ENCODE measurements around the gene ANGPTL4.
"Not testable (repeated sequence)": the region's sequence is repeated elsewhere in the genome, so short reads cannot be mapped to it uniquely, and the experiment has no call there.

The ANGPTL4 gene

DNA sequence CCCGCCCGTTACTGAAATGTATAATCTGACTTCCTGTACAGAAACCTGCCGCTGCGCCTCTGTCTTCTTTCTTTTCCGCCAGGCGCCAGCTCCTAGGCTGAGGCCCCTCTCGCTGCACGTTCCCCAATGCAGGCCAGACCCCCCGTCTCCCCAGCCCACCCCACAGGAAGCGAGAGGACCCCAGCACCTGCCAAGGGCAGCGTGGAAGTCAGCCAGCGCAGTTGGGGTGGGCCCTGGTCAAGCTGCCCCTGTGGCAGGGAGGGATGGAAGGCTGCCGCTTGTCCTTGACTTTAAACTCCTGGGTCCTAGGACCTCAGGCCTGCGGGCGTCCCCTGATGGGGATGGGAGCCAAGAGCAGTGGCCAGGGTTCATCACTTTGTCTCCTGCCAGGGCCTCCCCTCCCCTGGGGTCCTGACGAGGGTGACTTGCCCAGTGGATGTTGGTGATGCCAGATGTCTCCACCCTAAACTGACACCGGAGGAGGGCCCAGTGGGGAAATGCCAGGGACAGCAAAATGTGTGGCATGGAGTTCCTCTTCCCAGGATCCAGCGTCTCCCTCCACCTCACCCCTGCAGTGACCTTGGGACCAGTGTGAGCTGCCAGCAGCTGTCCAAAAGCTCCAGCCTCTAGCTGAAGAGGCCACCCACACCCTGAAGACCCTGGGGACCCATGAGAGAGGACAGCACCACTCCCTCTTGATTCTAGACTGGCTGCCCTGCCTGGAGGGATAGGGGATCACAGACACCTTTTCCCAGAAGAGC is 40.6 kb downstream of the ANGPTL4 start:
- no peak overlapping the region for H3K9ac ChIP-seq (ENCODE audit: low read depth, low read length, poor library complexity, severe bottlenecking)
- peaks cover 6% of the 10 kb centered on the region; the same call in 1 of the 2 replicates for H3K79me2 ChIP-seq (ENCODE audit: insufficient read depth, low read length)
- no peaks in the 10 kb centered on the region for H3F3A ChIP-seq (ENCODE audit: low read depth)
- H3K9me3 ChIP-seq (ENCODE audit: insufficient read depth, low read depth, low read length) = no peaks in the 10 kb centered on the region
- no peak overlapping the region for H3K4me2 ChIP-seq (ENCODE audit: low read depth, low read length, poor library complexity, severe bottlenecking)
- H3K36me3 ChIP-seq (ENCODE audit: insufficient read depth, low read length) = peaks cover 32% of the 10 kb centered on the region; the same call in 1 of the 2 replicates
- H3K9me2 ChIP-seq (replicated peaks; ENCODE audit: low read depth, low read length) = no peaks in the 10 kb centered on the region
- no peak overlapping the region for H2AFZ ChIP-seq (ENCODE audit: low read length)
- no peaks in the 10 kb centered on the region for H3K4me1 ChIP-seq (ENCODE audit: insufficient read depth, low read length, poor library complexity, severe bottlenecking)
- TF ChIP-seq, protein P1, sequence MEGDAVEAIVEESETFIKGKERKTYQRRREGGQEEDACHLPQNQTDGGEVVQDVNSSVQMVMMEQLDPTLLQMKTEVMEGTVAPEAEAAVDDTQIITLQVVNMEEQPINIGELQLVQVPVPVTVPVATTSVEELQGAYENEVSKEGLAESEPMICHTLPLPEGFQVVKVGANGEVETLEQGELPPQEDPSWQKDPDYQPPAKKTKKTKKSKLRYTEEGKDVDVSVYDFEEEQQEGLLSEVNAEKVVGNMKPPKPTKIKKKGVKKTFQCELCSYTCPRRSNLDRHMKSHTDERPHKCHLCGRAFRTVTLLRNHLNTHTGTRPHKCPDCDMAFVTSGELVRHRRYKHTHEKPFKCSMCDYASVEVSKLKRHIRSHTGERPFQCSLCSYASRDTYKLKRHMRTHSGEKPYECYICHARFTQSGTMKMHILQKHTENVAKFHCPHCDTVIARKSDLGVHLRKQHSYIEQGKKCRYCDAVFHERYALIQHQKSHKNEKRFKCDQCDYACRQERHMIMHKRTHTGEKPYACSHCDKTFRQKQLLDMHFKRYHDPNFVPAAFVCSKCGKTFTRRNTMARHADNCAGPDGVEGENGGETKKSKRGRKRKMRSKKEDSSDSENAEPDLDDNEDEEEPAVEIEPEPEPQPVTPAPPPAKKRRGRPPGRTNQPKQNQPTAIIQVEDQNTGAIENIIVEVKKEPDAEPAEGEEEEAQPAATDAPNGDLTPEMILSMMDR (conservative IDR thresholded peaks at IDR 0.05; ENCODE audit: low read length) = no peak
- H3K4me3 ChIP-seq (ENCODE audit: low read length, poor library complexity, severe bottlenecking) = no peak overlapping the region
- H3K27me3 ChIP-seq (ENCODE audit: insufficient read depth, low read length, poor library complexity, severe bottlenecking) = no peaks in the 10 kb centered on the region
- H4K20me1 ChIP-seq (ENCODE audit: insufficient read depth, low read length, poor library complexity, severe bottlenecking) = no peaks in the 10 kb centered on the region

DNA sequence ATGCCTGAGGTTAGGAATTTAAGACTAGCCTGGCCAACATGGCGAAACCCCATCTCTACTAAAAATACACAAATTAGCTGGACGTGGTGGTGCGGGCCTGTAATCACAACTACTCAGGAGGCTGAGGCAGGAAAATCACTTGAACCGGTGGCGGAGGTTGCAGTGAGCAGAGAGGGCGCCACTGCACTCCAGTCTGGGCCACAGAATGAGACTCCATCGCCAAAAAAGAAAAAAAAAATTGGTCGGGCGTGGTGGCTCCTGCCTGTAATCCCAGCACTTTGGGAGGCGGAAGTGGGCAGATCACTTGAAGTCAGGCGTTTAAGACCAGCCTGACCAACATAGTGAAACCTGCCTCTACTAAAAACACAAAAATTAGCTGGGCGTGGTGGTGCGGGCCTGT is 46.8 kb downstream of the ANGPTL4 start:
- H3K27me3 ChIP-seq (ENCODE audit: insufficient read depth, low read length, poor library complexity, severe bottlenecking); H3K9me2 ChIP-seq (replicated peaks; ENCODE audit: low read depth, low read length); H3K4me1 ChIP-seq (ENCODE audit: insufficient read depth, low read length, poor library complexity, severe bottlenecking); H3K9me3 ChIP-seq (ENCODE audit: insufficient read depth, low read depth, low read length); H4K20me1 ChIP-seq (ENCODE audit: insufficient read depth, low read length, poor library complexity, severe bottlenecking); H3K4me3 ChIP-seq (ENCODE audit: low read length, poor library complexity, severe bottlenecking); H3K79me2 ChIP-seq (ENCODE audit: insufficient read depth, low read length); H2AFZ ChIP-seq (ENCODE audit: low read length); H3K36me3 ChIP-seq (ENCODE audit: insufficient read depth, low read length); H3F3A ChIP-seq (ENCODE audit: low read depth); H3K4me2 ChIP-seq (ENCODE audit: low read depth, low read length, poor library complexity, severe bottlenecking); H3K9ac ChIP-seq (ENCODE audit: low read depth, low read length, poor library complexity, severe bottlenecking): not testable (repeated sequence)
- TF ChIP-seq, protein P1 (conservative IDR thresholded peaks at IDR 0.05; ENCODE audit: low read length) = 0 out of 2 replicates have a peak, but pooled peaks have one; percentile 14

DNA sequence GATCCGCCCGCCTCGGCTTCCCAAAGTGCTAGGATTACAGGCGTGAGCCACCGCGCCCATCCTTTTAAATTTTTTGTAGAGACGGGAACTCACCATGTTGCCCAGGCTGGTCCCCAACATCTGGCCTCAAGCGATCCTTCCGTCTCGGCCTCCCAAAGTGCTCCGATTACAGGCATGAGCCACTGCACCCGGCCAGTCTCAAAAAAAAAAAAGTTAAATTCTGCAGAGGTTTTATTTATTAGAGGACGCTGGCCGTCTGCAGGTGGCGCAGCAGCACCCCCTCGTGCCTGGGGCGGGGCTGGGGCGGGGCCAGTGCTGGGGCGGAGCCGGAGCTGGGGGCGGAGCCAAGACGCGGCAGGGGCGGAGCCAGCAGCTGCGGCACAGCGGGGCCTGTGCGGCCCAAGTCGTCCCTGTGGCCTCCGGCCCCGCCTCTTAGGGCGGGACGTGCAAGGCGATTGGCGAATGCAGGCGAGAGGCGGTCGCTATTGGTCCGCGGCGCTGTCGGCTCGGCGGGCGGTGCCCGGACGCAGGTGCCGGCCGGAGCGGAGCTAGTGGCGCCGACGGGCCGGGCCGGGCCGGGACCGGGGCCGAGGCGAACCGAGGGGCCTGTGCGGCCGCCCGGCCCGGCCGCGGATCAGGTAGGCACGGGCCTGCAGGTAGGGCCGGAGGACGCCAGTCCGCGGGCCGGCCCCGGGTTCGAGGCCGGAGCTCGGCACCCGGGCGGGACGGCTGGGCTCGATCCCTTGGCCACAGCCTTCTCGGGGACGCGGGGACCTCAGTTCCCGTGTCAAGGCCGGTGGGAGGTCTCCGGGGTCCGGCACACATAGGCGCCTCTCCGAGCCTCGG is 49.1 kb downstream of the ANGPTL4 start, which contains the start of gene MARCHF2:
MARCHF2 (plus strand) TSS at position 523 of the 846 bp plus-strand sequence. CDS start 8,536 bp downstream, outside the sequence.
- H3K9me2 ChIP-seq (replicated peaks; ENCODE audit: low read depth, low read length) = no peaks in the 10 kb centered on the region
- peak within 1 kb of the TSS; percentile 33 for H3K9ac ChIP-seq (ENCODE audit: low read depth, low read length, poor library complexity, severe bottlenecking)

More for the DNA sequence above, 49.1 kb downstream of the ANGPTL4 start, which contains the start of gene MARCHF2:
- no peaks in the 10 kb centered on the region for H3K36me3 ChIP-seq (ENCODE audit: insufficient read depth, low read length)
- H3K4me2 ChIP-seq (ENCODE audit: low read depth, low read length, poor library complexity, severe bottlenecking) = peak within 1 kb of the TSS; percentile 90
- no peaks in the 10 kb centered on the region for H4K20me1 ChIP-seq (ENCODE audit: insufficient read depth, low read length, poor library complexity, severe bottlenecking)
- peak within 1 kb of the TSS; percentile 77 for H3K4me3 ChIP-seq (ENCODE audit: low read length, poor library complexity, severe bottlenecking)
- H3K4me1 ChIP-seq (ENCODE audit: insufficient read depth, low read length, poor library complexity, severe bottlenecking) = peaks cover 4% of the 10 kb centered on the region
- no peaks in the 10 kb centered on the region for H3K79me2 ChIP-seq (ENCODE audit: insufficient read depth, low read length)
- no peak for TF ChIP-seq EZH2phosphoT487 (IDR thresholded peaks at IDR 0.05; ENCODE audit: borderline replicate concordance)
- TF ChIP-seq, protein P1 (conservative IDR thresholded peaks at IDR 0.05; ENCODE audit: low read length) = peak; percentile 54
- H3F3A ChIP-seq (ENCODE audit: low read depth) = no peaks in the 10 kb centered on the region
- no peaks in the 10 kb centered on the region for H3K27me3 ChIP-seq (ENCODE audit: insufficient read depth, low read length, poor library complexity, severe bottlenecking)
- no peaks in the 10 kb centered on the region for H3K9me3 ChIP-seq (ENCODE audit: insufficient read depth, low read depth, low read length)
- peak within 1 kb of the TSS; percentile 87 for H2AFZ ChIP-seq (ENCODE audit: low read length)
